Activated T-helper 1 cell treated with Interleukin-2 at 50 U/mL for 16 hours (primary cell): Measurements from ENCODE around the gene ACTL7B.
"Not testable (repeated sequence)": the region's sequence is repeated elsewhere in the genome, so short reads cannot be mapped to it uniquely, and the experiment has no call there.

Source experiments
- DNase-seq: peaks from one replicate; pipeline ENCODE4 v3.0.0-alpha.2; 2020; ENCODE audit warnings: low read depth

Gene ACTL7B

GRCh38 chr9:108869092-108869725 is 13.4 kb upstream of the ACTL7B start:
- no peak for DNase-seq

GRCh38 chr9:108867829-108868228 is 12.0 kb upstream of the ACTL7B start:
- no peak for DNase-seq

- DNase-seq: no peak
Observed at GRCh38 chr9:108867116-108867515, 11.3 kb upstream of the ACTL7B start.

- no peak for DNase-seq
Observed at GRCh38 chr9:108866001-108866420, 10.2 kb upstream of the ACTL7B start.

GRCh38 chr9:108865037-108865436 is 9.3 kb upstream of the ACTL7B start:
- no peak for DNase-seq

- DNase-seq: no peak
Observed at GRCh38 chr9:108864446-108864845, 8.7 kb upstream of the ACTL7B start.

GRCh38 chr9:108863891-108864290 is 8.1 kb upstream of the ACTL7B start:
- DNase-seq: no peak

GRCh38 chr9:108861997-108862396 is 6.2 kb upstream of the ACTL7B start, which contains the start of gene ACTL7A:
Gene ACTL7A (plus strand): TSS chr9:108862266. CDS start chr9:108862323, 57 bp downstream.
- no peak for DNase-seq

GRCh38 chr9:108861464-108861863 is 5.7 kb upstream of the ACTL7B start:
- DNase-seq: no peak

- DNase-seq: no peak
Observed at GRCh38 chr9:108860764-108861163, 5.0 kb upstream of the ACTL7B start.

GRCh38 chr9:108860354-108860753 is 4.6 kb upstream of the ACTL7B start:
- DNase-seq: no peak

GRCh38 chr9:108859459-108860114 is 3.8 kb upstream of the ACTL7B start:
- DNase-seq: no peak

- no peak for DNase-seq
Observed at GRCh38 chr9:108857572-108857971, 1.8 kb upstream of the ACTL7B start.

- DNase-seq: no peak
Observed at GRCh38 chr9:108855529-108855886, 278 bp downstream of the ACTL7B start.

GRCh38 chr9:108854641-108855528 is 901 bp downstream of the ACTL7B start:
- no peak for DNase-seq

GRCh38 chr9:108854094-108854493 is 1.7 kb downstream of the ACTL7B start:
- DNase-seq: no peak

- DNase-seq: no peak
Observed at GRCh38 chr9:108852079-108852478, 3.7 kb downstream of the ACTL7B start.

GRCh38 chr9:108851138-108851537 is 4.6 kb downstream of the ACTL7B start:
- no peak for DNase-seq

- DNase-seq: no peak
Observed at GRCh38 chr9:108850293-108850897, 5.4 kb downstream of the ACTL7B start.

GRCh38 chr9:108848296-108848695 is 7.5 kb downstream of the ACTL7B start:
- DNase-seq: not testable (repeated sequence)

- no peak for DNase-seq
Observed at GRCh38 chr9:108845947-108846346, 9.8 kb downstream of the ACTL7B start.

GRCh38 chr9:108845507-108845906 is 10.3 kb downstream of the ACTL7B start:
- no peak for DNase-seq
